Stimulated activated CD4-positive, alpha-beta T cell treated with anti-CD3 and anti-CD28 coated beads, Interleukin-15, amount 100 ng/mL, for 1 hour (primary cell): ENCODE measurements around the gene SNX8.

Source experiments
- DNase-seq, 2 donors: peaks; one replicate each; pipeline ENCODE4 v3.0.0-alpha.2; 2020; ENCODE audit warnings: low read depth in 1 of 2, low spot score in 1 of 2

The SNX8 gene

GRCh38 chr7:2208712-2209111 is 105.5 kb downstream of the SNX8 start:
- DNase-seq = no peak

- no peak for DNase-seq
Measured at GRCh38 chr7:2205036-2205780, 109.0 kb downstream of the SNX8 start.

GRCh38 chr7:2204446-2204845 is 109.8 kb downstream of the SNX8 start:
- no peak for DNase-seq

GRCh38 chr7:2203766-2204300 is 110.4 kb downstream of the SNX8 start:
- DNase-seq = no peak

GRCh38 chr7:2202901-2203765 is 111.1 kb downstream of the SNX8 start:
- no peak for DNase-seq

GRCh38 chr7:2202361-2202761 is 111.9 kb downstream of the SNX8 start:
- no peak for DNase-seq
